IMR-90 (cell line): ENCODE results near the gene LPA.

Source experiments
- CTCF ChIP-seq: conservative IDR thresholded peaks from 2 replicates; pipeline ENCODE4 v1.5.1; 2012; ENCODE audit warnings: mild to moderate bottlenecking, low read depth, low read length, improper control_type of control experiment
- POLR2A ChIP-seq: IDR thresholded peaks from 2 replicates; pipeline ENCODE4 v1.6.1; 2012; ENCODE audit warnings: mild to moderate bottlenecking, low read depth, low read length
- RAD21 ChIP-seq: IDR thresholded peaks from 2 replicates; pipeline ENCODE4 v1.6.1; 2012; ENCODE audit warnings: low read length, improper control_type of control experiment
- TF ChIP-seq, protein P1 (sequence below): fragments of 150-350 bp; IDR thresholded peaks from 2 replicates; pipeline ENCODE4 v1.6.1; 2017; ENCODE audit warnings: mild to moderate bottlenecking, antibody characterized with exemption, low read length, low read depth

DNA sequence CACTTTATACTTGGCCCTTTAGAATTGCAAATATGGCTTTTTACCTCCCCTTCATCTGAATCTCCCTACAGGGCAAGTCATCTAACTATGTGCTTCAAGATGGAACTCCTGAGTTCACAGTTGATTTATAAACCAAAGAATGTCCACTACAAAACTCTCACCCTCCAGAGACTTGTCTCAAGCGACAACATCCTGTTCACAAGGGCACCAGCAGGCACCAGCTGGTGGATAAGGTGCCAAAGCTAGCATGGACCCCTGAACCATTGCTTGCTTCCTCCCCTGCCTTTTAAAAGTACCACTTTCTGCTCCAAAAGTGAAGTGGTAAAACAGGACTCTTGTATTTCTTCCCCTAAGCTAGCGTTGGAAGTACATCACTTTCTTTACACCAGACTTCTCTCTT, 154.5 kb downstream of the LPA start:
- TF ChIP-seq POLR2A, result no peak
- TF ChIP-seq CTCF, result no peak
- TF ChIP-seq, protein P1, sequence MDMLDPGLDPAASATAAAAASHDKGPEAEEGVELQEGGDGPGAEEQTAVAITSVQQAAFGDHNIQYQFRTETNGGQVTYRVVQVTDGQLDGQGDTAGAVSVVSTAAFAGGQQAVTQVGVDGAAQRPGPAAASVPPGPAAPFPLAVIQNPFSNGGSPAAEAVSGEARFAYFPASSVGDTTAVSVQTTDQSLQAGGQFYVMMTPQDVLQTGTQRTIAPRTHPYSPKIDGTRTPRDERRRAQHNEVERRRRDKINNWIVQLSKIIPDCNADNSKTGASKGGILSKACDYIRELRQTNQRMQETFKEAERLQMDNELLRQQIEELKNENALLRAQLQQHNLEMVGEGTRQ, result no peak
- TF ChIP-seq RAD21, result no peak
